ENCODE data around the gene MTUS2. TPM values are rescaled to one million over a fixed set of nuclear protein-coding genes. Genes with fewer than 3 reads are reported as not detected.
A peak's percentile ranks its signal among the peaks of the same experiment; 100 is the strongest.

MTUS2 gene
- total and polyA plus RNA-seq, 2 donors from 2014 or later = 0.06 to 0.22 TPM

- Histone ChIP-seq H3K36me3 (ENCODE audit: control insufficient read depth in 2 of 3, insufficient read depth in 3 of 3, low read length in 3 of 3) (no peaks in the 10 kb centered on the region), H3K27me3 (ENCODE audit: control insufficient read depth, insufficient read depth, low read length) (no peaks in the 10 kb centered on the region), H3K9ac (ENCODE audit: low read length in 3 of 3) (no peak overlapping the region), H3K4me3 (ENCODE audit: low read length in 3 of 3) (no peak overlapping the region), H3K4me1 (ENCODE audit: control insufficient read depth in 2 of 3, insufficient read depth in 2 of 3, low read depth in 1 of 3, low read length in 3 of 3) (no peaks in the 10 kb centered on the region), H3K27ac (ENCODE audit: low read depth in 2 of 2, low read length in 2 of 2) (no peak overlapping the region), H3K9me3 (ENCODE audit: control insufficient read depth in 2 of 3, insufficient read depth in 1 of 3, low read length in 3 of 3) (no peaks in the 10 kb centered on the region)
- no peak for FAIRE-seq
- intact Hi-C loops (cut with DNase I) = no loop called here
- no peak for DNase-seq
- no peak for TF ChIP-seq CTCF (IDR thresholded peaks at IDR 0.05; ENCODE audit: borderline replicate concordance, extremely low read depth, insufficient read depth)
These were observed 576.3 kb downstream of the MTUS2 start for GRCh38 chr13:29396446-29396845.

GRCh38 chr13:29397265-29397664 is 577.1 kb downstream of the MTUS2 start:
- TF ChIP-seq CTCF (IDR thresholded peaks at IDR 0.05; ENCODE audit: borderline replicate concordance, extremely low read depth, insufficient read depth) = no peak
- Histone ChIP-seq H3K27me3 (ENCODE audit: control insufficient read depth, insufficient read depth, low read length) (no peaks in the 10 kb centered on the region), H3K27ac (ENCODE audit: low read depth in 2 of 2, low read length in 2 of 2) (no peak overlapping the region), H3K9ac (ENCODE audit: low read length in 3 of 3) (no peak overlapping the region), H3K4me3 (ENCODE audit: low read length in 3 of 3) (no peak overlapping the region), H3K36me3 (ENCODE audit: control insufficient read depth in 2 of 3, insufficient read depth in 3 of 3, low read length in 3 of 3) (no peaks in the 10 kb centered on the region), H3K4me1 (ENCODE audit: control insufficient read depth in 2 of 3, insufficient read depth in 2 of 3, low read depth in 1 of 3, low read length in 3 of 3) (no peaks in the 10 kb centered on the region), H3K9me3 (ENCODE audit: control insufficient read depth in 2 of 3, insufficient read depth in 1 of 3, low read length in 3 of 3) (no peaks in the 10 kb centered on the region)
- FAIRE-seq = no peak
- no peak for DNase-seq
- intact Hi-C loops (cut with DNase I) = no loop called here

- H3K36me3 ChIP-seq (ENCODE audit: control insufficient read depth in 2 of 3, insufficient read depth in 3 of 3, low read length in 3 of 3) = no peaks in the 10 kb centered on the region
- H3K9ac ChIP-seq (ENCODE audit: low read length in 3 of 3) = no peak overlapping the region
- intact Hi-C loops (cut with DNase I) = no loop called here
- H3K27me3 ChIP-seq (ENCODE audit: control insufficient read depth, insufficient read depth, low read length) = no peaks in the 10 kb centered on the region
- no peaks in the 10 kb centered on the region for H3K4me1 ChIP-seq (ENCODE audit: control insufficient read depth in 2 of 3, insufficient read depth in 2 of 3, low read depth in 1 of 3, low read length in 3 of 3)
- no peak for FAIRE-seq
- no peak overlapping the region for H3K4me3 ChIP-seq (ENCODE audit: low read length in 3 of 3)
- TF ChIP-seq CTCF (IDR thresholded peaks at IDR 0.05; ENCODE audit: borderline replicate concordance, extremely low read depth, insufficient read depth) = no peak
- H3K9me3 ChIP-seq (ENCODE audit: control insufficient read depth in 2 of 3, insufficient read depth in 1 of 3, low read length in 3 of 3) = no peaks in the 10 kb centered on the region
- no peak overlapping the region for H3K27ac ChIP-seq (ENCODE audit: low read depth in 2 of 2, low read length in 2 of 2)
- peak in 2 of 5 donors; percentile 3 to 10 for DNase-seq
These were observed 582.1 kb downstream of the MTUS2 start for GRCh38 chr13:29402166-29402636.

- FAIRE-seq = no peak
These were observed 585.3 kb downstream of the MTUS2 start for GRCh38 chr13:29405401-29405800.

More at GRCh38 chr13:29405401-29405800, 585.3 kb downstream of the MTUS2 start:
- no peaks in the 10 kb centered on the region for H3K4me1 ChIP-seq (ENCODE audit: control insufficient read depth in 2 of 3, insufficient read depth in 2 of 3, low read depth in 1 of 3, low read length in 3 of 3)
- intact Hi-C loops (cut with DNase I) = no loop called here
- H3K9me3 ChIP-seq (ENCODE audit: control insufficient read depth in 2 of 3, insufficient read depth in 1 of 3, low read length in 3 of 3) = no peaks in the 10 kb centered on the region
- no peak for DNase-seq
- TF ChIP-seq CTCF (IDR thresholded peaks at IDR 0.05; ENCODE audit: borderline replicate concordance, extremely low read depth, insufficient read depth) = no peak
- no peaks in the 10 kb centered on the region for H3K36me3 ChIP-seq (ENCODE audit: control insufficient read depth in 2 of 3, insufficient read depth in 3 of 3, low read length in 3 of 3)
- no peak overlapping the region for H3K9ac ChIP-seq (ENCODE audit: low read length in 3 of 3)
- H3K27ac ChIP-seq (ENCODE audit: low read depth in 2 of 2, low read length in 2 of 2) = no peak overlapping the region
- no peak overlapping the region for H3K4me3 ChIP-seq (ENCODE audit: low read length in 3 of 3)
- H3K27me3 ChIP-seq (ENCODE audit: control insufficient read depth, insufficient read depth, low read length) = no peaks in the 10 kb centered on the region

Measured in kidney (tissue), 14 donors.